ENCODE results near the gene SLITRK3. TPM values are rescaled to one million over a fixed set of nuclear protein-coding genes. Genes with fewer than 3 reads are reported as not detected.

Gene SLITRK3
- polyA plus RNA-seq, 1 donor from 2014 or later = 1.8 TPM

DNA sequence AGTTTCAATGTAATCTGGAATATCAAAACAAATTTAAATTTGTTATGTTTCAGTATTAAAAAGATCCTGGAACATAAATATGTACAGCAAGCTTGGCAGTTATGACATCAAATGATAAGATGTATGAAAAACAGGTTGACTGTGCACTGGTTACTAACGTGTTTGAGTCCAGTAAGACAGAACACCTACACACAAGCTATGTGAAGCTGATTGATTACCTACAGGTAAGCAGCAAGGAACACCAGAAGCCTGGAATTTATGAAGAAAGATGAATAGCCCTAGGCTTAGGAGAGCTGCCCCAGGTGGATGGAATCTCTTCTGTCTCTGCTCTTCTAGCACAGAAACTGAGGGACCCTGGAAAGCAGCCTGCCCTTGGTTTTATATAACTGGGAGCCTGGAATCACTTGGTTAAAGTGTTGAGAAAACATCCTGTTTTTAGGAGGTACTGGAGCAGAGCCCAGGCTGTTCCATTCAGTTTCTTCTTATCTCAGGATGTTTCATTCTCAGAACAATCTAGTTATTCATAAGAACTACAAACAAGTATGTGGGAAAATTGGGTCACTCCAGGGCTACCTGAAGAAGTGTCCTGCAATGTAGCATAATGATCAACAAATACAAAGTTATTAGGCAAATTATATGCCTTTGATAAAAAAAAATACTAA is 36.3 kb downstream of the SLITRK3 start:
- Histone ChIP-seq H3K9ac (ENCODE audit: low read length) (no peak overlapping the region), H4K20me1 (ENCODE audit: insufficient read depth) (no peaks in the 10 kb centered on the region), H3K27me3 (ENCODE audit: insufficient read depth, low read depth, low read length) (no peaks in the 10 kb centered on the region), H3K4me3 (ENCODE audit: low read length) (no peak overlapping the region), H2AFZ (ENCODE audit: low read depth, low read length) (no peak overlapping the region), H3F3A (ENCODE audit: insufficient read depth, low read length, poor library complexity, severe bottlenecking) (no peaks in the 10 kb centered on the region), H3K27ac (ENCODE audit: low read length) (no peak overlapping the region), H3K9me3 (ENCODE audit: low read length) (no peaks in the 10 kb centered on the region), H3K36me3 (ENCODE audit: insufficient read depth, low read length) (no peaks in the 10 kb centered on the region), H3K79me2 (replicated peaks; ENCODE audit: insufficient read depth, low read length) (no peaks in the 10 kb centered on the region), H3K9me2 (ENCODE audit: insufficient read depth, low read length) (no peaks in the 10 kb centered on the region), H3K4me2 (ENCODE audit: low read length) (no peak overlapping the region)
- TF ChIP-seq MXI1 (conservative IDR thresholded peaks at IDR 0.05; ENCODE audit: poor library complexity, severe bottlenecking) (no peak), EP300 (conservative IDR thresholded peaks at IDR 0.05; ENCODE audit: poor library complexity, severe bottlenecking) (no peak), TAF1 (IDR thresholded peaks at IDR 0.05; ENCODE audit: low read depth) (no peak), SMC3 (conservative IDR thresholded peaks at IDR 0.05; ENCODE audit: poor library complexity) (no peak), POLR2AphosphoS5 (IDR thresholded peaks at IDR 0.05) (no peak), RAD21 (conservative IDR thresholded peaks at IDR 0.05) (no peak), EZH2 (IDR thresholded peaks at IDR 0.05; ENCODE audit: borderline replicate concordance, insufficient read depth, low read length, poor library complexity, severe bottlenecking) (no peak)
- TF ChIP-seq, protein P1, sequence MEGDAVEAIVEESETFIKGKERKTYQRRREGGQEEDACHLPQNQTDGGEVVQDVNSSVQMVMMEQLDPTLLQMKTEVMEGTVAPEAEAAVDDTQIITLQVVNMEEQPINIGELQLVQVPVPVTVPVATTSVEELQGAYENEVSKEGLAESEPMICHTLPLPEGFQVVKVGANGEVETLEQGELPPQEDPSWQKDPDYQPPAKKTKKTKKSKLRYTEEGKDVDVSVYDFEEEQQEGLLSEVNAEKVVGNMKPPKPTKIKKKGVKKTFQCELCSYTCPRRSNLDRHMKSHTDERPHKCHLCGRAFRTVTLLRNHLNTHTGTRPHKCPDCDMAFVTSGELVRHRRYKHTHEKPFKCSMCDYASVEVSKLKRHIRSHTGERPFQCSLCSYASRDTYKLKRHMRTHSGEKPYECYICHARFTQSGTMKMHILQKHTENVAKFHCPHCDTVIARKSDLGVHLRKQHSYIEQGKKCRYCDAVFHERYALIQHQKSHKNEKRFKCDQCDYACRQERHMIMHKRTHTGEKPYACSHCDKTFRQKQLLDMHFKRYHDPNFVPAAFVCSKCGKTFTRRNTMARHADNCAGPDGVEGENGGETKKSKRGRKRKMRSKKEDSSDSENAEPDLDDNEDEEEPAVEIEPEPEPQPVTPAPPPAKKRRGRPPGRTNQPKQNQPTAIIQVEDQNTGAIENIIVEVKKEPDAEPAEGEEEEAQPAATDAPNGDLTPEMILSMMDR (IDR thresholded peaks at IDR 0.05; ENCODE audit: poor library complexity, severe bottlenecking) = no peak
- TF ChIP-seq, protein P2, sequence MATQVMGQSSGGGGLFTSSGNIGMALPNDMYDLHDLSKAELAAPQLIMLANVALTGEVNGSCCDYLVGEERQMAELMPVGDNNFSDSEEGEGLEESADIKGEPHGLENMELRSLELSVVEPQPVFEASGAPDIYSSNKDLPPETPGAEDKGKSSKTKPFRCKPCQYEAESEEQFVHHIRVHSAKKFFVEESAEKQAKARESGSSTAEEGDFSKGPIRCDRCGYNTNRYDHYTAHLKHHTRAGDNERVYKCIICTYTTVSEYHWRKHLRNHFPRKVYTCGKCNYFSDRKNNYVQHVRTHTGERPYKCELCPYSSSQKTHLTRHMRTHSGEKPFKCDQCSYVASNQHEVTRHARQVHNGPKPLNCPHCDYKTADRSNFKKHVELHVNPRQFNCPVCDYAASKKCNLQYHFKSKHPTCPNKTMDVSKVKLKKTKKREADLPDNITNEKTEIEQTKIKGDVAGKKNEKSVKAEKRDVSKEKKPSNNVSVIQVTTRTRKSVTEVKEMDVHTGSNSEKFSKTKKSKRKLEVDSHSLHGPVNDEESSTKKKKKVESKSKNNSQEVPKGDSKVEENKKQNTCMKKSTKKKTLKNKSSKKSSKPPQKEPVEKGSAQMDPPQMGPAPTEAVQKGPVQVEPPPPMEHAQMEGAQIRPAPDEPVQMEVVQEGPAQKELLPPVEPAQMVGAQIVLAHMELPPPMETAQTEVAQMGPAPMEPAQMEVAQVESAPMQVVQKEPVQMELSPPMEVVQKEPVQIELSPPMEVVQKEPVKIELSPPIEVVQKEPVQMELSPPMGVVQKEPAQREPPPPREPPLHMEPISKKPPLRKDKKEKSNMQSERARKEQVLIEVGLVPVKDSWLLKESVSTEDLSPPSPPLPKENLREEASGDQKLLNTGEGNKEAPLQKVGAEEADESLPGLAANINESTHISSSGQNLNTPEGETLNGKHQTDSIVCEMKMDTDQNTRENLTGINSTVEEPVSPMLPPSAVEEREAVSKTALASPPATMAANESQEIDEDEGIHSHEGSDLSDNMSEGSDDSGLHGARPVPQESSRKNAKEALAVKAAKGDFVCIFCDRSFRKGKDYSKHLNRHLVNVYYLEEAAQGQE (IDR thresholded peaks at IDR 0.05; ENCODE audit: borderline replicate concordance) = no peak

DNA sequence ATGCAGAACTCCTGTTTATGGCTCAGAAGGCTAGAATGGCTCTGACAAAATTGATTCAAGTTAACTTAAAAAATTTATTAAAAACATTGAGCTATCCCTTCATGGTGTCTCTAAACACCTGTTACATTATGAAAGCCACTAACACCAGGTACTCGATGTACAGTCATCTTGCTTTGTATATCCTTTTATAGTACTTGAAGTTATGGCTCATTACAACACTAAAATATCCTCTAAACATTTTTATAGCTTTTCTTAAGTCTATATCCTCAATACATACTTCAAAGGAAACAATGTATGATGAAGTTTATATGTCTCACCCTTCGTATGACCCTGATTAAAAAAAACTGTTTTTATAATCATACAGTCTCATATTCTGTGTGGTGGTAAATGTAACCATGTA is 38.2 kb downstream of the SLITRK3 start:
- Histone ChIP-seq H3K4me3 (ENCODE audit: low read length) (no peak overlapping the region), H4K20me1 (ENCODE audit: insufficient read depth) (no peaks in the 10 kb centered on the region), H3K9me3 (ENCODE audit: low read length) (no peaks in the 10 kb centered on the region), H3K9me2 (ENCODE audit: insufficient read depth, low read length) (no peaks in the 10 kb centered on the region), H3K79me2 (replicated peaks; ENCODE audit: insufficient read depth, low read length) (no peaks in the 10 kb centered on the region), H3K4me2 (ENCODE audit: low read length) (no peak overlapping the region), H3K27me3 (ENCODE audit: insufficient read depth, low read depth, low read length) (no peaks in the 10 kb centered on the region), H3K36me3 (ENCODE audit: insufficient read depth, low read length) (no peaks in the 10 kb centered on the region), H3F3A (ENCODE audit: insufficient read depth, low read length, poor library complexity, severe bottlenecking) (no peaks in the 10 kb centered on the region), H3K9ac (ENCODE audit: low read length) (no peak overlapping the region), H3K27ac (ENCODE audit: low read length) (no peak overlapping the region), H2AFZ (ENCODE audit: low read depth, low read length) (no peak overlapping the region)
- no peak for TF ChIP-seq MXI1 (conservative IDR thresholded peaks at IDR 0.05; ENCODE audit: poor library complexity, severe bottlenecking)
- TF ChIP-seq, protein P1 (IDR thresholded peaks at IDR 0.05; ENCODE audit: poor library complexity, severe bottlenecking) = no peak
- no peak for TF ChIP-seq EP300 (conservative IDR thresholded peaks at IDR 0.05; ENCODE audit: poor library complexity, severe bottlenecking)
